Activated CD4-positive, alpha-beta T cell treated with anti-CD3 and anti-CD28 coated beads, Interleukin-2, amount 50 U/mL, for 16 hours (primary cell): ENCODE measurements around the gene ZNF493.

Experiments
- DNase-seq: peaks from one replicate; pipeline ENCODE4 v3.0.0-alpha.2; 2020

ZNF493 gene

DNA sequence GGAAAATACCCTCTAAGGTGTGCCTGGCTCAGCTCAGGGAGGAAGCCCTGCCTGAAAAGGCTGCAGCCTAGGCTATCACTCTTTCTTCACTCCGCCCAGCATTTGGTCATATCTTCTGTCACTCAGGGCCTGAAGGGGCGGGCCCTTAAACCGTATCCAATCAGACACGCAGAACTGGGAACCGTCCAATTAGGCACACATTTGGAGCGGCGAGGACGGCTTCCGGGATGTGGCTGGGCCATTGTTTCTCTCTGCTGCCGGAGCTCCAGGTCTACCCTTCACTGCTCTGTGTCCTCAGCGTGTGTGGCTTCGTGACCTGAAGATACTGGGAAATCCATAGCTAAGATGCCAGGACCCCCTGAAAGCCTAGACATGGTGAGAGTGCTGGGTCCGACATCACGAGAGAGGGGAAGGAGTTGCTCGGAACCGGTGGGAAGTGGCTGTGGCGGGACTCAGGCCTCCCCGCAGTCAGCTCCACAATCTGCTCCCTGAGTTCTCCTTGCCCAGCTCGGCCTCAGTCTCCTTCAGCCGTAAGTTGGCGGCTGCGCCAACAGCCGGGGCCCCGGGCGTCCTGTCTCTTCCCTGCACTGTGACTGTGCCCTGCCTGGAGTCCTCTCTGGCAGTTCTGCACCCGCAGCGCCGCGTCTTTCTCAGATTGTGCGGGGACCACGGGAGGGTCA is at the start of gene ZNF493:
ZNF493 (plus strand) TSS at position 241 of the 680 bp plus-strand sequence; CDS start at position 346, 105 bp downstream.
- peak; percentile 93 for DNase-seq

DNA sequence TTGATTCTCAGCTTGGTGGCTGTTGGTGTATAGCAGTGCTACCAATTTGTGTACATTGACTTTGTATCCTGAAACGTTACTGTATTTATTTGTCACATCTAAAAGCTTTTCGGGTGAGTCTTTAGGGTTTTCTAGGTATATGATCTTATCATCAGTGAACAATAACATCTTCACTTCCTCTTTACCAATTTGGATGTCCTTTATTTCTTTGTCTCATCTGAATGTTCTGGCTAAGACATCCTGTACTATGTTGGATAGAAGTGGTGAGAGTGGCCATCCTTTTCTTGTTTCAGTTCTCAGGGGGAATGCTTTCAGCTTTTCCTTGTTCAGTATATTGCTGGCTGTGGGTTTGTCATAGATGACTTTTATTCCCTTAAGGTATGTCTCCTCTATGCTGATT is 44.1 kb upstream of the ZNF493 start:
- DNase-seq = no peak

DNA sequence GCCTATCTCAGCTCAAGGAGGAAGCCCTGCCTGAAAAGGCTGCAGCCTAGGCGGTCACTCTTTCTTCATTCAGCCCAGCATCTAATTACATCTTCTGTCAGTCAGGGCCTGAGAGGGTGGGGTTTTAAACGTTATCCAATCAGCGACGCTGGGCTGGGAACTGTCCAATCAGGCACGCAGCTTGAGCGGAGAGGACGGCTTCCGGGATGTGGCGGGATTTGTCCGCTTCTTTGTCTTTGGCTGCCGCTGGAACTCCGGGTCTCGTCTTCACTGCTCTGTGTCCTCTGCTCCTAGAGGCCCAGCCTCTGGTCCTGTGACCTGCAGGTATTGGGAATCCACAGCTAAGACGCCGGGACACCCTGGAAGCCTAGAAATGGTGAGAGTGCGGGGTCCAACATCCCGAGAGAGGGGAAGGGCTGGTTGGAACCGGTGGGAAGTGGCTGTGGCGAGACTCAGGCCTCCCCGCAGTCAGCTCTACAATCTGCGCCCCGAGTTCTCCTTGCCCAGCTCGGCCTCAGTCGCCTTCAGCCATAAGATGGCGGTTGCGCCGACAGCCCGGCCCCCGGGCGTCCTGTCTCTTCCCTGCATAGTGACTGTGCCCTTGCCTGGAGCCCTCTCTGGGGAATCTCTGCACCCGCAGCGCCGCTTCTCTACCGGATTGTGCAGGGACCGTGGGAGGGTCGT is 38.0 kb upstream of the ZNF493 start, which contains the start of gene ZNF738:
ZNF738 (plus strand) TSS at position 233 of the 684 bp plus-strand sequence; CDS start at position 374, 141 bp downstream.
- DNase-seq = peak; percentile 93

DNA sequence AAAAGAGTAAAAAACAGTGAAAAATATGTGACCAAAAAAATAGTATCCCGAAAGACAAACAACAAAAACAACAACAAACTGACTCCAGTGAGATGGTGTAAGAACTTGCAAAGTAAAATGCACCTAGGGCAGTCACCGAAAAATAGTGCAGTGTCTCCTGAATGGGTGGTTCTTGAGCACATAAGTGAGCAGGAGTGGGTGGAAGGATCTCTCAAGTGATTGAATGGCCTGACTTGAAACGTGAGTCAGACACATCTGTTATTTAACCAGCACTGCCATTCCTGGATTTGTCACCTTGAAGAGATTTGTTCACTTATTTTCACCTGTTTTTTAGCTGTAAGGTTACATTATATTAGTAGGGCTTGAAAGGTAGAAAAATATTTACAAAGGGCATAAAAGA is 34.6 kb upstream of the ZNF493 start:
- DNase-seq = no peak

DNA sequence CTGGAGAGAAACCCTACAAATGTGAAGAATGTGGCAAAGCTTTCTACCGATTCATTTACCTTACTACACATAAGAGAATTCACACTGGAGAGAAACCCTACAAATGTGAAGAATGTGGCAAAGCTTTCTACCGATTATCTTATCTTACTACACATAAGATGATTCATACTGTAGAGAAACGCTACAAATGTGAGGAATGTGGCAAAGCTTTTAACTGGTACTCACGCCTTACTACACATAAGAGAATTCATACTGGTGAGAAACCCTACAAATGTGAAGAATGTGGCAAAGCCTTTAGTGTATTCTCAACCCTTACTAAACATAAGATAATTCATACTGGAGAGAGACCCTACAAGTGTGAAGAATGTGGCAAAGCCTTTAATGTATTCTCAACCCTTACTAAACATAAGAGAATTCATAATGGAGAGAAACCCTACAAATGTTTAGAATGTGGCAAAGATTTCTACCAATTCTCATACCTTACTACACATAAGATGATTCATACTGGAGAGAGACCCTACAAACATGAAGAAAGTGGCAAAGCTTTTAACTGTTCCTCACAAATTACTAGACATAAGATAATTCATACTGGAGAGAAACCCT is 12.9 kb upstream of the ZNF493 start:
- DNase-seq = no peak

DNA sequence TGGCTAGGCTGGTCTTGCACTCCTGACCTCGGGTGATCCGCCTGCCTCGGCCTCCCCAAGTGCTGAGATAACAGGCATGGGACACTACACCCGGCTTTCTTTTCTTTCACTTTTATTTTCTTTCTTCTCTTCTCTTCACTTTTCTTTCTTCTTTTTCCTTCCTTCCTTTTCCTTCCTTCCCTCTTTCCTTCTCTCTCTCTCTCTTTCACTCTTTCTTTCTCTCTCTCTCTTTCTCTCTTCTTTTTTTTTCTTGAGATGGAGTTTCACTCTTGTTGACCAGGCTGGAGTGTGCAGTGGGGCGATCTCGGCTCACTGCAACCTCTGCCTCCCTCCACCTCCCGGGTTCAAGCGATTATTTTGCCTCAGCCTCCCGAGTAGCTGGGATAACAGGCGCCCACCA is 812 bp upstream of the ZNF493 start:
- DNase-seq = no peak

DNA sequence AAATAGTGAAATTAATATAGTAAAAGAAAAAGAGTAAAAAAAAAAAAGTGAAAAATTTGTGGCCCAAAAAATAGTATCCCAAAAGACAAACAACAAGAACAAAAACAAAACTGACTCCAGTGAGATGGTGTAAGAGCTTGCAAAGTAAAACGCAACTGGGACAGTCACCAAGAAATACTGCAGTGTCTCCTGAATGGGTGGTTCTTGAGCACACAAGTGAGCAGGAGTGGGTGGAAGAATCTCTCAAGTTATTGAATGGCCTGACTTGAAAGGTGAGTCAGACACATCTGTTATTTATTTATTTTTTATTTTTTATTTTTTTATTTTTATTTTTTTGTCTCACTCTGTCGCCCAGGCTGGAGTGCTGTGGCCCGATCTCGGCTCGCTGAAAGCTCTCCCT is 1.9 kb downstream of the ZNF493 start:
- no peak for DNase-seq

DNA sequence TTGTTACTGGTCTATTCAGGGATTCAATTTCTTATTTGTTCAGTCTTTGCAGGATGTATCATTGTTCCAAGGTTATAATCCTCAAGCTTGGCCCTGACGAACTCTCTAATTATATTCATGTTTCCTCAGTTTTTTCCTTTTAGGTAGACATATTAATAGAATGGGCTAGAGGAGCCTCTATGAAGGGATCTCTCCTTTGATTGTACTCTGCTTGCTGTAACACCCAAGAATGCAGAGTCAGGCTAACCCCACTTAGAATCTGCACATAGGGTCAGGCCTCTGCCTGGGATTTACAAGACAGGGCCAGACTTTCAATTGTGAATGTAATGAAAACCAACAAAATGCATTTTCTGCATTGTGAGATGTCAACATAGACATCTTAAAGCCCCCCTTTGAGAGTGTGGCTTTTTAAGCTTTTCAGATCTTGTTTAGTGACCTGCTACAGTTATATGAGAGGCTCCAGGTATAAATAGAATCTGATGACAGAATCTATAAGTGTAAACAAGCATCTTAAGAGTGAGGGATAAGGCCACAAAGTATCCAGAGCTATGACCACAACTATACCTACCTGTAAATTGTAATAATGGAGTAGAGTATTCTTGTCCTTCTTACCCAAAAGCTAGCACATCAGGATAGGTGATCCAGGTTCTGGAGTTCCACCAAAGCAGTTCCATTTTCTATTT is 5.5 kb downstream of the ZNF493 start:
- no peak for DNase-seq

DNA sequence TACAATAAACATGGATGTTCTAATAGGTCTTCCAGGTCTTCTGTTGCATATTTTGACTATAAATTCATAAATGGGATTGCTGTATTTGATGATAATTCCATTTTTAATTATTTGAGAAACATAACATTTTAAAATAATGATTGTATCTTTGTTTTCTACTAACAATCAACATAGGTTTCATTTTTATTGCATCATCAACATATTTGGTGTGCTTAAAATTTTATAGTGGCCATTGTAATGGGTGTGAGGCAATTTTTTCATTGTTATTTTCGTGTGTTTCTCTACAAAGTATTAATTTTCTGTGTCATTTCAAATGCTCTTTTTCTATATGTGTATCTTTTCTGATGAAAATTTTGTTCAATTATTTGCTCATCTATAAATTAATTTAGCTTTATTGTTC is 13.2 kb downstream of the ZNF493 start:
- DNase-seq = no peak

DNA sequence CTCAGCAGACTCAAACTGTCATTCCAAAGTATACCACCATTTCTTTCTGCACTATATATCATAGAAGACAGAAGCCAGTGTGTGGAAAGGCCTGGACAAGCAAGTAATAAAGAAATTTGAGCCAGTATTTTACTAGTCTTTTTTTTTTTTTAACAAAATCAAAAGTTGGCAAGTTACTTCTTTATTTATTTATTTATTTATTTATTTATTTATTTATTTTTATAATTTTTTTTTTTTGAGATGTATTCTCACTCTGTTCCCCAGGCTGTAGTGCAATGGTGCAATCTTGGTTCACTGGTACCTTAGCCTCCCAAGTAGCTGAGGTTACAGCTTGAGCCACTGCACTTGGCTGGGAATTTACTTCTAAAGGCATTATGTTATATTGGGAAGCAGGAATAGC is 25.3 kb downstream of the ZNF493 start:
- DNase-seq = no peak

DNA sequence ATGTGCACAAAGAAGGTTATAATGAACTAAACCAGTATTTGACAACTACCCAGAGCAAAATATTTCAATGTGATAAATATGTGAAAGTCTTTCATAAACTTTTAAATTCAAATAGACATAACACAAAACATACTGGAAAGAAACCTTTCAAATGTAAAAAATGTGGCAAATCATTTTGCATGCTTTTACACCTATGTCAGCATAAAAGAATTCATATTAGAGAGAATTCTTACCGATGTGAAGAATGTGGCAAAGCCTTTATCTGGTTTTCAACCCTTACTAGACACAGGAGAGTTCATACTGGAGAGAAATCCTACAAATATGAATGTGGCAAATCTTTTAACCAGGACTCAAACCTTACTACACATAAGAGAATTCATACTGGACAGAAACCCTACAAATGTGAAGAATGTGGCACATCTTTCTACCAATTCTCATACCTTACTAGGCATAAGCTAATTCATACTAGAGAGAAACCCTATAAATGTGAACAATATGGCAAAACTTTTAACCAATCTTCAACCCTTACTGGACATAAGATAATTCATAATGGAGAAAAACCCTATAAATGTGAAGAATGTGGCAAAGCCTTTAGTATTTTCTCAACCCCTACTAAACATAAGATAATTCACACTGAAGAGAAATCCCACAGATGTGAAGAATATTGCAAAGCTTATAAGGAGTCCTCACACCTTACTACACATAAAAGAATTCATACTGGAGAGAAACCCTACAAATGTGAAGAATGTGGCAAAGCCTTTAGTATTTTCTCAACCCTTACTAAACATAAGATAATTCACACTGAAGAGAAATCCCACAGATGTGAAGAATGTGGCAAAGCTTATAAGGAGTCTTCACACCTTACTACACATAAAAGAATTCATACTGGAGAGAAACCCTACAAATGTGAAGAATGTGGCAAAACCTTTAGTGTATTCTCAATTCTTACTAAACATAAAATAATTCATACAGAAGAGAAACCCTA is 26.4 kb downstream of the ZNF493 start:
- DNase-seq = no peak

DNA sequence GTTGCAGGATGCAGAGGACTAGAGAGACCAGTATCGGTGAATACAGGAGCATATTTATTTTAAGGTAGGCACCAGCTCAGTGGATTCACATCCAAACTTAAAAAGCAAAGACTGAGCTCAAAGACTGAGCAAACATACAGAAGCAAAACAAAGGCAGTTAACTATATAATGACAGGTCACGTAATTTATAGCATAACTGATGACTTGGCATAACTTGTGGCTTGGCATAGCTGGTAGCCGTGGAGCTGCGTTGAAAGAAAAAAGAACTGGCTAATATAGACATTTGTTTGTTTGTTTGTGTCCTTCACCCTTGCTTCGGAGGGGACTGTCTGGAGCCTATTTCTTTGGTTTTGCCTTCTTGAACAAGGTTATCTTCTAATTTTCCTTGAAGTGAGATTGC is 33.7 kb downstream of the ZNF493 start:
- no peak for DNase-seq

DNA sequence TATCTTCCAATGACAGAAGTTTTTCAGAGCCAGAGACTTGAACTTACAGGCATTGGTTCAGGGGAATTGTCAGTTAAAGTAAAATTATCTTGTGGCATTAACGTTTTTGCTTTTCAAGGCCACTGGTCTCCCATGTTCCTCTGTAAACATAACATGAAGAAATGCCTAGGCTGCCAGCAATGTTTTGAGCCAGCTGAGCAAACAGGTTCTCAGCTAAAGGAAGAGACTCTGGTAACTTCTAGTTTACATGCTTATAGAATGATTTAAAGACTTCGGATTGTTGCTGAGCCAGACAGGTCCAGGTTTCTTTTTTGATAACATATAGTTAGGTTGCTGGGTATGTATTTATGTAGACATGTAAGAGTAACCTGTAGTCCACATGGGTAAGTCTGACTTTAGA is 35.7 kb downstream of the ZNF493 start:
- DNase-seq = no peak

DNA sequence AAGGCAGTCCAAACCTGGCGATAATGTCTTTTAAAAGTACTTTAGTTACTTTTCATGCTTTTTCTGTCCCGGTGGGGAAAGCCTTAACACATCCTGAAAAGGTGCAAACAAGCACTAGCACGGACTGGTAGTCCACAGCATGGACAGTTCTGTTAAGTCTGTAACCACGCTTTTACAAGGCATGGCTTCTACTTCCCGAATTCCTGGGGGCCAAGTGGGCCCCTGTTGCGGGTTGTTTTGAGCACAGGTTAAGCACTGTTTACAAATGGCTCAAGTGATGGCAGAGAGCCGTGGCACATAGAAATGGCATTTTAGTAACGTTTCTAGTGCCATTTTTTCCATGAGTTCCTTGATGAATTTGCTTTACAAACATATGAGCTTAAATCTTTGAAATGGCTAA is 37.6 kb downstream of the ZNF493 start:
- DNase-seq = no peak

DNA sequence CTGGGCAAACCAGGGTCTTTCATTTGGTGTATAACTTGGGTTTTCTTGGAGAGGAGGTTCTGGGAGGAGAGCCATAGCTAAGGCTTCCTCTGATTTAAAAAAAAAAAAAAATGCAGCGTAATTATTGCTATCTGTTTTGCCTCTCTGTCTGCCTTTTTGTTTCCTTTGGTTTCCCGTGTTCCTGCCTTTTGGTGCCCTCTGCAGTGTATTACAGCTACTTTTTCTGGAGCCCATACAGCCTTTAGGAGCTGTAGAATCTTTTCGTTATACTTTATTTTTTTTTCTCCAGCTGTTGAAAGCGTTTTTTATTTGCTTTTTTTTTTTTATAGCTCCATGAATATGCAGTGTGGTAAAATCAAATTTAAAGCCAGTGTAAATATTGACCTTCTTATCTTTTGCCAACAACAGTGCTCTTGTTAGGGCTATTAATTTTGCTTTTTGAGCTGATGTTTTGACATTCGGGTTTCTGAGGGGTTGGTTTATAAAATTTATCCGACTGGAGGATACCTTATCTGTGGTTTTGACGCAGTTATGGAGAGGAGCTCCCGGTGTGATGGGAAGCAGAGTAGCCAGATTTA is 38.1 kb downstream of the ZNF493 start:
- no peak for DNase-seq

DNA sequence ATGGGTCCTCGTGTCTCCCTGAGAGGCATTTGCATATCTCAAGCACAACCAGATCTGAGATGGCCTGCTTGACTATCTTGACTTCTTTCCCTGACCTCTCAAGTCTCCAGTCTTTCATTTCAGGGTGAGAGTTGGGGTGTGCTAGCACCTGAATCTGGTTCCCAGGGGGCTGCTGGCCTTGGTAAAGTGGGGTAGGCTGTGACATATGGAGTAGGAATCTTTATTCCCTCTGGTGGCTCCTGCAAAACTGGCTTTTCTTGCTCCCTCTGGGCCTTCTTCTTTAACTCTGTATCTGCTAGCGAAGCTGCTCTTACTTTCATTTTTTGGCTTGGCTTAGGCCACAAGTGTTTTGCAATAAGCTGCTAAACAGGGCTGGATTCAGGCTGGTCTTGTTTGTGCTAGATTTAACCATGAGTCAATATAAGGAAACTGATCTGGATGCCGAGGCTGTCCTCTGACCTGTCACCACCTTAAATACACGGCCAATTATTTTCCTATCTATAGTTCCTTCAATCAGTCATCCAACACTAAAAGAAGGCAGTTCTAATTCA is 42.3 kb downstream of the ZNF493 start:
- DNase-seq = no peak

DNA sequence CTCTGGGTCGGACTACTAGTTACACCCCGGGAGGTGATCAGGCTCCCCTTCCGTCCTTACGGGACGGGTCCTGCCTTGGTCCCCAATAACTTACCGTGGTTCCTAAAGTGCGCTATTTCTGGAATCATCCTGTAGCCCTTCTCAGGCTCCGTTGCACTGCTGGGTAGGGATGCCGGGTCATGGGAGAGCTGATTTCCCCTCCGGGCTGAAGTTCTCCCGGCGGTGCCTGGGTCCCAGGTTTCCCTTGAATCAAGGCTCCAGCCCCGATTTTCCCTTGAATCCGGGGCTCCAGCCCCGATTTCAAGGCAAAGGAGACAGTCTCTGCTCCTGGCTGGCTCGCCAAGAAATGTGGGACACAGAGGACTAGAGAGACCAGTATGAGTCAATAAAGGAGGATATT is 43.4 kb downstream of the ZNF493 start:
- DNase-seq = no peak

DNA sequence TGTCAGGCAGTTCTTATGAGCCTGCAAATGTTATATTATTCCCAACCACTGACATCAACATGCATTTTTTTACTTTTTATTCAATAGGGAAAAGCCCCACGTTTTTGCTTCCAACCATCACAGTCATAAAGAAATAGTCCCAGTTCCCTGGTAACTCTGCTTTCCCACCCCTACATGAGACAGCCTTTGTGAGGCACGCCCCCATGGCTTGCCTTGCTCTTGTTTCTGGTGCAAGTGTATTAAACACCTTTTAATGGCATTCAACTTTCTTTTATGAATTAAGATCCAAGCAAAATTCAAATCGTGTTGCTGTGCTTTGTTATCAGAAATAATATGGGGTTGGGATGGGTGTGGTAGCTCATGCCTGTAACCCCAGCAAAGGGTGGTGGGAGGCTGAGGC is 54.3 kb downstream of the ZNF493 start:
- no peak for DNase-seq

DNA sequence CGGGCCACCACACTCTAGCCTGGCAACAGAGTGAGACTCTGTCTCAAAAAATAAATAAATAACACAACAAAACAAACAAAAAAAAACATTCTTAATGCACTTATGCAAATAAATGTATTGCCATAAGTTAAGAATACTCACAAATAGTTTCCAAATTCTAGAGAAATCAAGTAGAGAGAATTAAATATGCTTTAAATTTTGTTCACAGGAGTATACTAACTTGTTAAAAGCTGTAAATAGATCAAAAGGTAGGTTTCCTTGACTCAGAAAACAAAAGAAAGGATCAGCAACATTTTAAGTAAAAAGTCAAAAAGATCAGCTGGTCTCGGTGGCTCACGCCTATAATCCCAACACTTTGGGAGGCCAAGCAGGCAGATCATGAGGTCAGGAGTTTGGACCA is 58.0 kb downstream of the ZNF493 start:
- no peak for DNase-seq

DNA sequence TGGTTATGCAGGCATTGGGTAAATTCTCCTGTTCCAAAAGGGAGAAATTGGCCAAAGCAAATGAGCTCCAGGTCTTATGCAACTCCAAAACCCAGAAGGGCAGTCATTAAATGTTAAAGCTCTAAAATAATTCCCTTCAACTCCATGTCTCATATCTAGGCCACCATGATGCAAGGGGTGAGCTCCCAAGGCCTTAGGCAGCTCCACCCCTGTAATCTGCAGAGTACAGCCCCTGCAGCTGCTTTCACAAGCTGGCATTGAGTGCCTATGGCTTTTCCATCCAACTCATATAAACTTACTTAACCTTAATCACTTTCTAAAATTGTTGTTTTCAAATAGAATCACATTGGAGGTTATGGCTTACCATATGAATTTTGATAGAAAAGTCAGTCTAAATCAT is 63.8 kb downstream of the ZNF493 start:
- DNase-seq = no peak

DNA sequence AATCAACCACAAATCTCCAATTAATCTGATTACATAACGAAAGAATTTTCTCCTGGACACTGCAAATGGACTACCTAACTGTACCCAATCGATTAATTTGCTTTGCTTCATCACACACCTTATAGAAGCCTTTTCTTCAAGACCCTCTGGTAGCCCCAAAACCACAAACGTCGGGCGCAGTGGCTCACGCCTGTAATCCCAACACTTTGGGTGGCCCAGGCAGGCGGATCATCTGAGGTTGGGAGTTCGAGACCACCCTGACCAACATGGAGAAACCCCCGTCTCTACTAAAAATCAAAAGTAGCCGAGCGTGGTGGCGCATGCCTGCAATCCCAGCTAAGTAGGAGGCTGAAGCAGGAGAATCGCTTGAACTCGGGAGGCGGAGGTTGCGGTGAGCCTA is 65.6 kb downstream of the ZNF493 start:
- DNase-seq = no peak
